ENCODE measurements around the gene MDP1.
"Not testable (repeated sequence)": the region's sequence is repeated elsewhere in the genome, so short reads cannot be mapped to it uniquely, and the experiment has no call there.

The MDP1 gene

DNA sequence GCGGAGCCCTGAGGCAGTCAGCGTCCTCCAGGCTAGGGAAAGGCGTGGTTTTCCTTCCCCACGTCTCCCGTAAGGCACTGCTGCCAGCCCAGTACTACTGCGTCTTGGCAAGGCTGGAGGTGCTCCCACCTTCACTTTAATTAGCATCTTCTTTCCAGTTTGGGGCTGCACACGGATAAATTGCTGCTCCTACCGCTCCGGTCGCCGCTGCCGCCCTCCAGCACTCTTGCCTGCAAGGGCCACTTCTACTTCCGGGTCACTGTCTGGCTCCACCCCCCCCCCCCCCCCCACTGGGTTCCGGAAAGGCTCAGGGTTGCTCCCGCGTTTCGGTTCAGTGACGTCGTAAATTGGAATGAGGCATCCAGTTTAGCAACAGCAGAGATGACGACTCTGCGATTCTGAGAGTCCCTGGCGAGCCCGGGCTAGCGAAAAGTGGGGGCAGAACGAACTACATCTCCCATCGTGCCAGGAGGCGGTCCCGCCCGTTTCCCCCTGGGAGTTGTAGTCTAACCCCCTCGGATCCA lies 16.3 kb upstream of the MDP1 start, which contains the start of gene NEDD8:
Gene NEDD8, minus strand, starts transcription at position 247 of the 524 bp plus-strand sequence. Its CDS starts 100 bp downstream, at position 147.
- peak; percentile 97 for DNase-seq

GRCh38 chr14:24231263-24232120 lies 15.6 kb upstream of the MDP1 start:
- DNase-seq: no peak

GRCh38 chr14:24228902-24229301 lies 13.0 kb upstream of the MDP1 start:
- no peak for DNase-seq

- no peak for DNase-seq
These were observed 10.6 kb upstream of the MDP1 start for GRCh38 chr14:24226473-24226872.

DNA sequence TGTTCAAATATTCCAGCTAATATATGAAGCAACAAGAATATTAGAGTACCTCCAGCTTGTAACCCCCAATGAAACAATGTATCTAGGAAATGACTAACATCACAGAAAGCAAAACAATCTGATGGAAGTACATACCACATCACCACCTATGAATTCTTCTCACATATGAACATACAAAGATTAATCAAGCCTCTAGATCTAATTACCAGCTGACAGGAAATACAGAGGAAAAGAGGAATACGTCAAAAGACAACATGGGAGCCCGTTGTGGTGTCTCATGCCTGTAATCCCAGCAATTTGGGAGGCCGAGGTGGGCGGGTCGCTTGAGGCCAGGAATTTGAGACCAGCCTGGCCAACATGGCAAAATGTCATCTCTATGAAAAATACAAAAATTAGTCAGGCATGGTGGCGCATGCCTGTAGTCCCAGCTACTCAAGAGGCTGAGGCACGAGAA lies 8.8 kb upstream of the MDP1 start:
- DNase-seq: no peak

DNA sequence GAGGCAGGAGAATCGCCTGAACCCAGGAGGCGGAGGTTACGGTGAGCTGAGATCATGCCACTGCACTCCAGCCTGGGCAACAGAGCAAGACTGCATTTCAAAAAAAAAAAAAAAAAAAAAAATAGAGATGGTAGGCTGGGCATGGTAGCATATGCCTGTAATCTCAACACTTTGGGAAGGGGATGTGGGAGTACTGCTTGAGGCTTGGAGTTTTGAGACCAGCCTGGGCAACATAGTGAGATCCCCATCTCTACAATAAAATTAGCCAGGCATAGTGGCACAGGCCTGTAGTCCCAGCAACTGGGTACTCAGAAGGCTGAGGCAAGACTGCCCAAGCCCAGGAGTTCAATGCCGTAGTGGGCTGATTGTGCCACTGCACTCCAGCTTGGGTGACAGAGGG lies 7.1 kb upstream of the MDP1 start:
- not testable (repeated sequence) for DNase-seq

GRCh38 chr14:24219521-24219920 lies 3.7 kb upstream of the MDP1 start:
- no peak for DNase-seq

DNA sequence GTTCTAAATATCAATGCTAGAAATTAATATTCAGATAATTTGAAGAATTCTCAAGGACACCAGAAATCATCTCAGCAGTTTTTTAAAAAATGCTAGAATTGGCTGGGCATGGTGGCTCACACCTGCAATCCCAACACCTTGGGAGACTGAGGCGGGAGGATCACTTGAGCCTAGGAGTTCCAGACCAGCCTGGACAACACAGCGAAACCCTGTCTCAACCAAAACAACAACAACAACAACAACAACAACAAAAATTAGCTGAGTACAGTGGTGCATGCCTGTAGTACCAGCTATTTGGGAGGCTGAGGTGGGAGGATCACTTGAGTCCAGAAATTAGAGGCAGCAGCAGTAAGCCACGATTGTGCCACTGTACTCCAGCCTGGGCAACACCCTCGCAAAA lies 3.2 kb upstream of the MDP1 start:
- no peak for DNase-seq

DNA sequence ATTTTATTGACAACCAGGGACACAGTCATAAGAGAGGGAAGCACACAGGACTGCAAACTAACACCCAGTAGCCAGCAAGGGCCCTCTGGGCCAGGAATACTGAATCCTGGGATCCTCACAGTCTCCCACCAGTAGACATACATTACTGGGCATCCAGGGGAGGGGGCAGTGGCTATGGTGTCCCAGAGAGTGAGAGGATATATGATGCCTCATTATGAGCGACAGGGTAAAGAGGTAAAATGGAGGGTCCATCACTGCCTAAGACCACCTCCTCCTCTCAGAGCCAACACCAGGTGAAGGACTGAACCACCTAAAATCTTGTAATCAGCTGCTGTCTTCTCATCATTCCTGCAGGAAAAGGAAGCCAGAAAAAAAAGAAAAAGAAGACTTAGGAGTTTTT lies 1.0 kb upstream of the MDP1 start:
- not testable (repeated sequence) for DNase-seq

DNA sequence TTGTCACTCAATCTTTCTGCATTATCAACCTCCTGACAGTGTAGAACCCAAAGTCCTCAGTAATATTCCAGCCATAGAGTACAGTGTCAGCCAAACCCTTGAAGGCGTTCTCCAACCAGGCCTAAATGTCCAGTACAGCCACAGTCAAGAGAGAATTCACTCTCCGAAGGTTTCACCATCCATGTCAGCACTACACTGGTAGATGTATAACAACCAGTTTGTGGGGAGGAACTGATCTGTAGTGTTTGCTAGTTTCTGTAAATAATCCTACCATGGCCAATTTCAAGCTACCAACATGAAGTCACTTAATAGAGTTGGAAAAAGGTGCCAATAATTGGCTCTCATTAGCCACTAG lies 456 bp upstream of the MDP1 start:
- DNase-seq: no peak

DNA sequence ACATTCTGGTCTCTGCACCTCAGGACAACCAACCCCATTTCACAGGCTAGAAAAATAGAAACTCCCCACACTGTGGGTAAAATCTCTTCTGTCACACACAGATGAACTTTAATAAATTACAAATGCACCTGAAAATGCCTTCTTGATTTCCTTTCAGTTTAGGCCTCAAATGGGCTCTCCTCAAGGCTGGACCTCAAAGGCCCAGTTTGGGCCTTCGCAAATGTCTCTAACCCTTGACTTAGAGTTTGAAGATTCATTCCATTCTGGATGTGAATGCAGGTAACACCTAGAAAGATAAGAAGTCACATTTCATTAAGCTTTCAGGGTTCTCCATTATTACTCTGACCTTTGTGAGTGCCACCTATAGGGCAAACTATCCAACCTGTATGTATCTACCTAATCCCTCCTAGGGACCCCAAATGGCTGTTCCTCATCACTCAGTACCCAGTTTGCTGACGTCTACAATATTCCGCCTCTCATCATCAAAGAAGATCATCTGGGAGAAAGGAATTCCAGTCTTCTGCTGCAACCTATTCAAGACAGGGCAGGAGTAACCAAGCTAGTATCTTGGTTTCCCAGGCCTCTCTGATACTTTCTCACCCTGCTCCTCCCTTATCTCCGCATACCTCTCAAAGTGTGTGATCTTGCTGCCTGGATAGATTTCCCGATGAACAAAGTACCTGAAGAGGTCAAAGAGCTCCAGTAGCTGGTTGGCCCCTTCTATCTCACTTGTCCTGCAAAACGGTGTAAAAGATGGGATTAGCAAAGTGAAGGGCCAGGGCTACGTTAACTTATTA lies 1.8 kb downstream of the MDP1 start:
- no peak for DNase-seq

DNA sequence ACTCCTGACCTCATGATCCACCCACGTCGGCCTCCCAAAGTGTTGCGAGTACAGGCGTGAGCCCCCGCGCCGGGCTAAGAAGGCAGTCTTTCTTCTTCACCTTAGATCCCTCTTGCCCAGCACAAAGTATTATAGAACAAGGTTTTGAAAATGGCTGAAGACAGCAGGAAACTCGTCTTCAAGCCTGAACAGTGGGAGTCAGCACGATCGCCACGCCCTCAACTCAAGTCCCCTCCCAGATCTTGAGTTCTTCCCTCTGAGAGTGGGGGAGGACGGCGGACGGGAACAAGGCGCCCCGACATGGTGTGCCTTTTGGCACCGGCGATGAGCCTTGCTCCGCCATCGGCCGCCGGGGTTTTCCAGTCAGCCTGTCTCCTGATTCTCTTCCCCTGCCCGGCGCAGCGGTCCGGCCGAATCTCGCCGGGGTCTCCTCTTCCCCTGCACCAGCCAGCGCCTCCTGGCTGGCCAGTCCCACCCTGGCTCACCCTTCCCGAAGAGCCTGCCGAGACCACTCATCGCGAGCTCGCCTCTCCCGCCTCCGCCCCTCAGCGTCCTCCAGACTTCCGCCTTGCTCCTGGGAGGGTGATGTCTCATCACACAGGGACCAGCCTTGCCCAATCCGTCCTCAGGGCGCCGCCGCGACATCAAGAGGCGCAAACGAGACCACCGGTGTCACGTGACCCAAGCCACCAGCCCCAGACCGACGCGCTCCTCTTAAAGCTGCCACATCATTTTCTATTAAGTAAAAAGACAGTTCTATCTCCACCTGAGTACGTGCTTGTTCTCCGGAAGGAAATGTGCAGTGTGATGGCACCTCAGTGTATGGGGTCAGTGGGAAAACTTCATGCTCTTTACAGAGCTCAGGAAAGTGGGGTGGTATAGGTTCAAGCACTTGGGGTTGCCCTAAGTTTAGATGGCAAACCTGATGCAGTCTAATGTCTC lies 2.7 kb downstream of the MDP1 start, which contains the start of gene CHMP4A:
Gene CHMP4A, minus strand, starts transcription at position 565 of the 942 bp plus-strand sequence. Its CDS starts 49 bp downstream, at position 516.
- DNase-seq: peak; percentile 97

DNA sequence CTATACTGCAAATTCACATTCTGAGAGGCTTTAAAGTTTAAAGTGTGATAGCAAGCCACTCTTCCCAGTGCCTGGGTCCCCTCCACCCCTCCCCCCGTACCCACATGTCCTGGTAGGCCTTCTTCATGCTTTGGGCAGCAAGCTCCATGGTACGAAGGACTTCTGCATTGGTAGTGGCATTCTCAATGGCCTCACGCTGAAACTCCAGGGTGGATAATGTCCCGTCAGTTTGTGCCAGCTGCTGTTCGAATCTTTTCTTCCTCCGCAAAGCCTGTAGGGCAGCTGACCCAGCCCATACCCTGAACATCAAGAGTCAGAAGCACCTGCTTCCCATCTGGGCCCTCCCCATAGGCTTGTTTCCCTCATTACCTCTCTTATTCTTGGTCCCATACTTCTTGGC lies 4.6 kb downstream of the MDP1 start:
- DNase-seq: no peak

- no peak for DNase-seq
These were observed 8.2 kb downstream of the MDP1 start for GRCh38 chr14:24207625-24208024.

DNA sequence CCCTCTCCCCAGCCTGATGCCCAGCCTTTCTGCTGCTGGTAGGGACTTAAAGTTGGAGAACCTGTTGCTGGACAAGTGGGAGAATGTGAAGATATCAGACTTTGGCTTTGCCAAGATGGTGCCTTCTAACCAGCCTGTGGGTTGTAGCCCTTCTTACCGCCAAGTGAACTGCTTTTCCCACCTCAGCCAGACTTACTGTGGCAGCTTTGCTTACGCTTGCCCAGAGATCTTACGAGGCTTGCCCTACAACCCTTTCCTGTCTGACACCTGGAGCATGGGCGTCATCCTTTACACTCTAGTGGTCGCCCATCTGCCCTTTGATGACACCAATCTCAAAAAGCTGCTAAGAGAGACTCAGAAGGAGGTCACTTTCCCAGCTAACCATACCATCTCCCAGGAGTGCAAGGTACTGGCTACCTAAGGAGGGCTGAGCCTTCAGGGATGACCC lies 8.7 kb downstream of the MDP1 start:
- no peak for DNase-seq

DNA sequence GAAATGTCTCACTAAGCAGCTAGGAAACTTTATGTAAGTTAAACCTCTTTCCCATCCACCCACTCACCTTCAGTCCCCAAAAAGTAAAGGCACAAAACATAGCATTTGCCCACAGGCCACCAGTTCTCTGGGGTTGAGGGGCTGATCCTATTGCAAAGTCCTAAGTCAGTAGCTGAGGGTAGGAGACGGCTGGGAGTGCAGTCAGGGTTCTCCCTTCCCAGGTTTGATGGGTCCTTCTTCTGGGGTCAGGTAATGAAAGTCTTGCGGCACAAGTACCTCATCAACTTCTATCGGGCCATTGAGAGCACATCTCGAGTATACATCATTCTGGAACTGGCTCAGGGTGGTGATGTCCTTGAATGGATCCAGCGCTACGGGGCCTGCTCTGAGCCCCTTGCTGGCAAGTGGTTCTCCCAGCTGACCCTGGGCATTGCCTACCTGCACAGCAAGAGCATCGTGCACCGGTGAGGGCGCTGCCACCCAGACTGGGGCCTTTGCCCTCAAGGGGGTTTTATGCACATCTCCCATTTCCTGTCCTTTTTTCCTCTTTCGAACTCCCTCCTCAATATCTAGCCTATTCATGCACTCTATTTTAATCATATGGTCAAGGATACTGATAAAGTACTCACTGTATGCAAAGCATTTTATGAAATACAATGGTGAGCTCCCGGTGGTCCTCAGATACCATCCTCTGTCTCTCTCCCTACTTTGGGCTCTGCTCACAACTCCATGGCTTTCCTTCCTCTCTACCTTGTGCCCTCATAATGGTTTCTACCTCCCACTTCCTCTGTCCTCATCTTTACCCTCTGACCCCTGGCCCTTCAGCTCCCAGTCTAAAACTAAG lies 9.4 kb downstream of the MDP1 start:
- DNase-seq: no peak

DNA sequence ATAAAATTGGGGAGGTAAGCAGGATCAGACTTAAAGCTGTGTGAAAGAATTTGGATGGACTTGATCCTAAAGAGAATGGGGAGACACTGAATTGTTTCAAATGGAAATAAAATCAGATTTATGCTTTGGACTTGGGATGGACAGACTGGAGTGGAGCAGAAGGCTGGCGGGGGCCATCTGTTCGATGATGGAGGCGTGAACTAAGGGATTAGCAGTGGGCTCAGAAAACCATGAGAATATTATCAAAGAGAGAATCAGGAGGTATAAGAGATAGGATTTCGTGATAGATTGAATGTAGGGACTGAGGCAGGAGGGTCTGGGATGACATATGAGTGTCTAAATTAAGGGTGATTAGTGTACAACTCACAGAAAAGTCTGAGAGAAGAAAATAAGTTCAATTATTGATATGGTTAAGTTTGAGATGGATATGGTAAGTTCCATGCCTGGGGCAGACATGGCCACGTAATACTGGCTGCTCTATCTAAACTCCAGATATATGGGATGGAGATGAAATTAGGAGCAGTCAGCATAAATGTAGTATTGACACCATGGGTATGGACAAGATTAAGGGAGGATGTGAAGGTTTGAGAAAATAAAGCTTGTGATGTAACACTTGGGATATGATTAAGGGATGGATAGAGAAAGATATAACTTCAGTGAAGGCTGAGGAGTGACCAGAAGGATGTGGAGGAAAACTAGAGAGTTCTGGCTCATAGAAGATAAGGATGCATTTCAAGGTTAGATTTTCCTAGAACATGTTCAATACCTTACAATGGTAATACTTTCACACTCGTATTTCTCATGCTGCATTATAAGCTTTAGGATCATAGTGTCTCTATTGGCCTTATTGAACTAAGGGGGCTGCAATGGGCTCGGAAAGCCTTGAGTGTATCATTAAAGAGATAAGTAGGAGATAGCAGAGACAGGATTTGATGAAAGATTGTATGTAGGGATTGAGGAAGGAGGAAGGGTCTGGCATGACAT lies 11.4 kb downstream of the MDP1 start:
- DNase-seq: no peak

- DNase-seq: not testable (repeated sequence)
These were observed 12.5 kb downstream of the MDP1 start for GRCh38 chr14:24203249-24203886.

- DNase-seq: not testable (repeated sequence)
These were observed 13.3 kb downstream of the MDP1 start for GRCh38 chr14:24202538-24202937.

Measured in right kidney (tissue), 1 donor.